ENCODE measurements around the gene BLMH. TPM values are rescaled to one million over a fixed set of nuclear protein-coding genes. Genes with fewer than 3 reads are reported as not detected.
A peak's percentile ranks its signal among the peaks of the same experiment; 100 is the strongest.

The BLMH gene
- total RNA-seq, 2 experiments from 2014 or later: 68.0 to 70.5 TPM

GRCh38 chr17:30323262-30323894 lies 31.6 kb upstream of the BLMH start:
- Mint-ChIP-seq H3K36me3 (no peaks in the 10 kb centered on the region), H3K9me3 (ENCODE audit: low read depth) (no peaks in the 10 kb centered on the region), H3K4me3 (no peak overlapping the region), H3K27ac (peak overlapping the region; percentile 67), H3K27me3 (peaks cover 2% of the 10 kb centered on the region), H3K4me1 (peaks cover 19% of the 10 kb centered on the region)
- peak; percentile 38 for ATAC-seq
- CTCF ChIA-PET: interaction anchor here (0.7 to 2.7 kb wide), 6 partner anchors 12 to 218 kb away, joined by 3 to 32 read pairs (median 7); partner anchors contain the start of genes BLMH and TMIGD1
- DNase-seq: no peak

- DNase-seq (no peak), ATAC-seq (no peak)
- Mint-ChIP-seq H3K4me1 (peaks cover 19% of the 10 kb centered on the region), H3K27ac (no peak overlapping the region), H3K9me3 (ENCODE audit: low read depth) (no peaks in the 10 kb centered on the region), H3K4me3 (no peak overlapping the region), H3K36me3 (no peaks in the 10 kb centered on the region), H3K27me3 (peaks cover 2% of the 10 kb centered on the region)
- CTCF ChIA-PET: no interaction called here
Measured at GRCh38 chr17:30321314-30321713, 29.6 kb upstream of the BLMH start.

- peaks cover 5% of the 10 kb centered on the region for H3K27me3 Mint-ChIP-seq
- no peaks in the 10 kb centered on the region for H3K36me3 Mint-ChIP-seq
- no peak overlapping the region for H3K27ac Mint-ChIP-seq
- H3K4me3 Mint-ChIP-seq: no peak overlapping the region
- peaks cover 3% of the 10 kb centered on the region for H3K4me1 Mint-ChIP-seq
- DNase-seq: no peak
- no peaks in the 10 kb centered on the region for H3K9me3 Mint-ChIP-seq (ENCODE audit: low read depth)
- no peak for ATAC-seq
- CTCF ChIA-PET: interaction anchor here (1.2 kb wide), 1 partner anchor 209 kb away, joined by 4 read pairs; no protein-coding TSS in a partner anchor
Measured at GRCh38 chr17:30318155-30318554, 26.4 kb upstream of the BLMH start.

GRCh38 chr17:30316736-30317135 lies 25.0 kb upstream of the BLMH start:
- H3K4me1 Mint-ChIP-seq: no peaks in the 10 kb centered on the region
- peaks cover 5% of the 10 kb centered on the region for H3K27me3 Mint-ChIP-seq
- DNase-seq (no peak), ATAC-seq (no peak)
- no peaks in the 10 kb centered on the region for H3K9me3 Mint-ChIP-seq (ENCODE audit: low read depth)
- CTCF ChIA-PET: interaction anchor here (1.2 to 1.7 kb wide), 2 partner anchors 20 to 25 kb away, joined by 3 to 9 read pairs; partner anchors contain the start of gene BLMH
- no peak overlapping the region for H3K4me3 Mint-ChIP-seq
- H3K36me3 Mint-ChIP-seq: no peaks in the 10 kb centered on the region
- no peak overlapping the region for H3K27ac Mint-ChIP-seq

- H3K27ac Mint-ChIP-seq: no peak overlapping the region
- peaks cover 5% of the 10 kb centered on the region for H3K27me3 Mint-ChIP-seq
Measured at GRCh38 chr17:30315106-30315505, 23.4 kb upstream of the BLMH start.

GRCh38 chr17:30314474-30314873 lies 22.7 kb upstream of the BLMH start:
- no peak overlapping the region for H3K27ac Mint-ChIP-seq
- no peak overlapping the region for H3K4me3 Mint-ChIP-seq
- peaks cover 5% of the 10 kb centered on the region for H3K27me3 Mint-ChIP-seq
- ATAC-seq (no peak), DNase-seq (no peak)
- H3K4me1 Mint-ChIP-seq: no peaks in the 10 kb centered on the region
- H3K36me3 Mint-ChIP-seq: no peaks in the 10 kb centered on the region
- H3K9me3 Mint-ChIP-seq (ENCODE audit: low read depth): no peaks in the 10 kb centered on the region
- CTCF ChIA-PET: interaction anchor here (1.5 kb wide), 1 partner anchor 210 kb away, joined by 6 read pairs; no protein-coding TSS in a partner anchor

More at GRCh38 chr17:30315106-30315505, 23.4 kb upstream of the BLMH start:
- Mint-ChIP-seq H3K4me1 (no peaks in the 10 kb centered on the region), H3K36me3 (no peaks in the 10 kb centered on the region), H3K4me3 (no peak overlapping the region), H3K9me3 (ENCODE audit: low read depth) (no peaks in the 10 kb centered on the region)
- ATAC-seq: no peak
- DNase-seq: no peak
- CTCF ChIA-PET: interaction anchor here (1.0 to 1.7 kb wide), 4 partner anchors 13 to 211 kb away, joined by 3 to 9 read pairs (median 6); no protein-coding TSS in a partner anchor

GRCh38 chr17:30312226-30312625 lies 20.5 kb upstream of the BLMH start:
- CTCF ChIA-PET: interaction anchor here (1.4 kb wide), 1 partner anchor 15 kb away, joined by 6 read pairs; no protein-coding TSS in a partner anchor
- ATAC-seq (no peak), DNase-seq (no peak)
- no peak overlapping the region for H3K4me3 Mint-ChIP-seq
- H3K36me3 Mint-ChIP-seq: no peaks in the 10 kb centered on the region
- H3K4me1 Mint-ChIP-seq: no peaks in the 10 kb centered on the region
- H3K27me3 Mint-ChIP-seq: peaks cover 5% of the 10 kb centered on the region
- H3K27ac Mint-ChIP-seq: no peak overlapping the region
- H3K9me3 Mint-ChIP-seq (ENCODE audit: low read depth): no peaks in the 10 kb centered on the region

GRCh38 chr17:30310562-30310961 lies 18.8 kb upstream of the BLMH start:
- no peaks in the 10 kb centered on the region for H3K36me3 Mint-ChIP-seq
- H3K9me3 Mint-ChIP-seq (ENCODE audit: low read depth): no peaks in the 10 kb centered on the region
- no peak overlapping the region for H3K27ac Mint-ChIP-seq
- H3K27me3 Mint-ChIP-seq: peaks cover 8% of the 10 kb centered on the region
- DNase-seq: no peak
- H3K4me1 Mint-ChIP-seq: no peaks in the 10 kb centered on the region
- CTCF ChIA-PET: no interaction called here
- no peak overlapping the region for H3K4me3 Mint-ChIP-seq
- no peak for ATAC-seq

- H3K27ac Mint-ChIP-seq: no peak overlapping the region
- CTCF ChIA-PET: interaction anchor here (1.3 to 2.8 kb wide), 2 partner anchors 27 to 31 kb away, joined by 3 to 10 read pairs; no protein-coding TSS in a partner anchor
- ATAC-seq (no peak), DNase-seq (no peak)
- no peaks in the 10 kb centered on the region for H3K9me3 Mint-ChIP-seq (ENCODE audit: low read depth)
- no peaks in the 10 kb centered on the region for H3K36me3 Mint-ChIP-seq
- no peaks in the 10 kb centered on the region for H3K4me1 Mint-ChIP-seq
- H3K27me3 Mint-ChIP-seq: peaks cover 6% of the 10 kb centered on the region
- no peak overlapping the region for H3K4me3 Mint-ChIP-seq
Measured at GRCh38 chr17:30309591-30309990, 17.8 kb upstream of the BLMH start.

GRCh38 chr17:30308406-30308805 lies 16.7 kb upstream of the BLMH start:
- ATAC-seq: no peak
- Mint-ChIP-seq H3K36me3 (no peaks in the 10 kb centered on the region), H3K27ac (no peak overlapping the region), H3K4me1 (no peaks in the 10 kb centered on the region), H3K4me3 (no peak overlapping the region), H3K9me3 (ENCODE audit: low read depth) (no peaks in the 10 kb centered on the region), H3K27me3 (peaks cover 4% of the 10 kb centered on the region)
- CTCF ChIA-PET: interaction anchor here (0.6 to 2.8 kb wide), 3 partner anchors 28 to 451 kb away, joined by 3 to 10 read pairs (median 3); no protein-coding TSS in a partner anchor
- DNase-seq: no peak

- CTCF ChIA-PET: interaction anchor here (1.2 to 1.7 kb wide), 2 partner anchors 9 to 32 kb away, joined by 3 to 4 read pairs; no protein-coding TSS in a partner anchor
- DNase-seq: no peak
- peaks cover 4% of the 10 kb centered on the region for H3K27me3 Mint-ChIP-seq
Measured at GRCh38 chr17:30304778-30305177, 13.0 kb upstream of the BLMH start.

GRCh38 chr17:30302241-30302640 lies 10.5 kb upstream of the BLMH start:
- DNase-seq (no peak), ATAC-seq (no peak)
- H3K27me3 Mint-ChIP-seq: peaks cover 4% of the 10 kb centered on the region
- CTCF ChIA-PET: interaction anchor here (1.2 to 1.3 kb wide), 2 partner anchors 10 to 32 kb away, joined by 3 to 5 read pairs; partner anchors contain the start of gene BLMH
- peaks cover 3% of the 10 kb centered on the region for H3K4me1 Mint-ChIP-seq
- no peaks in the 10 kb centered on the region for H3K9me3 Mint-ChIP-seq (ENCODE audit: low read depth)
- no peak overlapping the region for H3K4me3 Mint-ChIP-seq
- H3K27ac Mint-ChIP-seq: no peak overlapping the region
- peaks cover 1% of the 10 kb centered on the region for H3K36me3 Mint-ChIP-seq

More at GRCh38 chr17:30304778-30305177, 13.0 kb upstream of the BLMH start:
- H3K9me3 Mint-ChIP-seq (ENCODE audit: low read depth): no peaks in the 10 kb centered on the region
- H3K27ac Mint-ChIP-seq: no peak overlapping the region
- peaks cover 3% of the 10 kb centered on the region for H3K4me1 Mint-ChIP-seq
- no peak overlapping the region for H3K4me3 Mint-ChIP-seq
- no peak for ATAC-seq
- H3K36me3 Mint-ChIP-seq: peaks cover 1% of the 10 kb centered on the region

- Mint-ChIP-seq H3K27me3 (peaks cover 3% of the 10 kb centered on the region), H3K4me1 (peaks cover 3% of the 10 kb centered on the region), H3K4me3 (no peak overlapping the region), H3K9me3 (ENCODE audit: low read depth) (no peaks in the 10 kb centered on the region), H3K36me3 (peaks cover 1% of the 10 kb centered on the region), H3K27ac (no peak overlapping the region)
- DNase-seq: no peak
- CTCF ChIA-PET: interaction anchor here (4.2 kb wide), 1 partner anchor 35 kb away, joined by 15 read pairs; no protein-coding TSS in a partner anchor
- ATAC-seq: no peak
Measured at GRCh38 chr17:30300818-30301217, 9.1 kb upstream of the BLMH start.

- peaks cover 1% of the 10 kb centered on the region for H3K36me3 Mint-ChIP-seq
- no peak overlapping the region for H3K4me3 Mint-ChIP-seq
- ATAC-seq (no peak), DNase-seq (no peak)
- H3K27me3 Mint-ChIP-seq: no peaks in the 10 kb centered on the region
- no peak overlapping the region for H3K27ac Mint-ChIP-seq
- H3K9me3 Mint-ChIP-seq (ENCODE audit: low read depth): no peaks in the 10 kb centered on the region
- CTCF ChIA-PET: interaction anchor here (1.7 to 4.2 kb wide), 2 partner anchors 37 to 41 kb away, joined by 4 to 15 read pairs; no protein-coding TSS in a partner anchor
- peaks cover 3% of the 10 kb centered on the region for H3K4me1 Mint-ChIP-seq
Measured at GRCh38 chr17:30299000-30299399, 7.3 kb upstream of the BLMH start.
